ENCODE data around the gene HNRNPUL2. TPM values are rescaled to one million over a fixed set of nuclear protein-coding genes. Genes with fewer than 3 reads are reported as not detected.

HNRNPUL2 gene
- total and polyA plus RNA-seq, 2 donors (not counting 1 experiment from before 2014, with no cell fraction given) = 14.5 to 18.8 TPM

GRCh38 chr11:62680825-62681240 is 46.4 kb downstream of the HNRNPUL2 start:
- H3K36me3 ChIP-seq (ENCODE audit: control insufficient read depth, insufficient read depth, low read length) = peaks cover 7% of the 10 kb centered on the region
- TF ChIP-seq CTCF (conservative IDR thresholded peaks at IDR 0.05 in 1 of 2, IDR thresholded peaks at IDR 0.05 in 1 of 2; ENCODE audit: low read depth in 1 of 2, low read length in 2 of 2) = peak; percentile 63 to 75
- no peak for TF ChIP-seq EZH2 (IDR thresholded peaks at IDR 0.05; ENCODE audit: low read length, missing control alignments)
- H4K20me1 ChIP-seq (ENCODE audit: control insufficient read depth, extremely low read depth, insufficient read depth, low read length) = no peaks in the 10 kb centered on the region
- peaks cover 13% of the 10 kb centered on the region for H3K79me2 ChIP-seq (ENCODE audit: control insufficient read depth, insufficient read depth, low read length)
- no peaks in the 10 kb centered on the region for H3K27me3 ChIP-seq (ENCODE audit: control insufficient read depth, insufficient read depth, low read length)
- no peak overlapping the region for H3K4me2 ChIP-seq (ENCODE audit: extremely low read depth, insufficient read depth, low read length)
- H3K9ac ChIP-seq (ENCODE audit: insufficient read depth, low read length) = no peak overlapping the region
- no peaks in the 10 kb centered on the region for H3K9me3 ChIP-seq (ENCODE audit: control insufficient read depth, insufficient read depth, low read depth, low read length)
- H3K27ac ChIP-seq (ENCODE audit: insufficient read depth, low read length) = peak overlapping the region; percentile 48
- DNase-seq (ENCODE audit: low read depth in 2 of 2) = peak; percentile 77 to 89
- no peak overlapping the region for H3K4me3 ChIP-seq (replicated peaks in 1 of 4; ENCODE audit: control extremely low read depth in 1 of 4, insufficient read depth in 1 of 4, low read depth in 3 of 4, low read length in 4 of 4)
- H2AFZ ChIP-seq (ENCODE audit: low read length) = peak overlapping the region; percentile 38
- H3K4me1 ChIP-seq (ENCODE audit: control insufficient read depth, extremely low read depth, insufficient read depth, low read length) = peaks cover 5% of the 10 kb centered on the region

- Histone ChIP-seq H3K4me3 (replicated peaks in 1 of 4; ENCODE audit: control extremely low read depth in 1 of 4, insufficient read depth in 1 of 4, low read depth in 3 of 4, low read length in 4 of 4) (peak within 1 kb of the TSS; percentile 74 to 88 (median 82)), H3K27ac (ENCODE audit: insufficient read depth, low read length) (peak within 1 kb of the TSS; percentile 88), H3K9me3 (ENCODE audit: control insufficient read depth, insufficient read depth, low read depth, low read length) (no peaks in the 10 kb centered on the region), H3K4me1 (ENCODE audit: control insufficient read depth, extremely low read depth, insufficient read depth, low read length) (peaks cover 5% of the 10 kb centered on the region), H3K9ac (ENCODE audit: insufficient read depth, low read length) (peak within 1 kb of the TSS; percentile 90), H3K36me3 (ENCODE audit: control insufficient read depth, insufficient read depth, low read length) (peaks cover 7% of the 10 kb centered on the region), H2AFZ (ENCODE audit: low read length) (peak within 1 kb of the TSS; percentile 61), H3K27me3 (ENCODE audit: control insufficient read depth, insufficient read depth, low read length) (no peaks in the 10 kb centered on the region), H4K20me1 (ENCODE audit: control insufficient read depth, extremely low read depth, insufficient read depth, low read length) (no peaks in the 10 kb centered on the region), H3K4me2 (ENCODE audit: extremely low read depth, insufficient read depth, low read length) (peak within 1 kb of the TSS; percentile 99), H3K79me2 (ENCODE audit: control insufficient read depth, insufficient read depth, low read length) (peaks cover 13% of the 10 kb centered on the region)
- DNase-seq (ENCODE audit: low read depth in 2 of 2) = peak; percentile 89
- TF ChIP-seq EZH2 (IDR thresholded peaks at IDR 0.05; ENCODE audit: low read length, missing control alignments) = no peak
- no peak for TF ChIP-seq CTCF (conservative IDR thresholded peaks at IDR 0.05 in 1 of 2, IDR thresholded peaks at IDR 0.05 in 1 of 2; ENCODE audit: low read depth in 1 of 2, low read length in 2 of 2)
Observed at GRCh38 chr11:62678770-62679696, 48.2 kb downstream of the HNRNPUL2 start, which contains the start of gene UBXN1. Gene UBXN1 (minus strand): TSS chr11:62679073. CDS start chr11:62678923, 150 bp downstream.

- H3K4me3 ChIP-seq (replicated peaks in 1 of 4; ENCODE audit: control extremely low read depth in 1 of 4, insufficient read depth in 1 of 4, low read depth in 3 of 4, low read length in 4 of 4) = peak overlapping the region; percentile 74 to 88 (median 82)
- H3K27me3 ChIP-seq (ENCODE audit: control insufficient read depth, insufficient read depth, low read length) = no peaks in the 10 kb centered on the region
- peak overlapping the region; percentile 99 for H3K4me2 ChIP-seq (ENCODE audit: extremely low read depth, insufficient read depth, low read length)
- no peak overlapping the region for H2AFZ ChIP-seq (ENCODE audit: low read length)
- no peaks in the 10 kb centered on the region for H4K20me1 ChIP-seq (ENCODE audit: control insufficient read depth, extremely low read depth, insufficient read depth, low read length)
- peak overlapping the region; percentile 90 for H3K9ac ChIP-seq (ENCODE audit: insufficient read depth, low read length)
- H3K9me3 ChIP-seq (ENCODE audit: control insufficient read depth, insufficient read depth, low read depth, low read length) = no peaks in the 10 kb centered on the region
- peaks cover 13% of the 10 kb centered on the region for H3K79me2 ChIP-seq (ENCODE audit: control insufficient read depth, insufficient read depth, low read length)
- peak overlapping the region; percentile 88 for H3K27ac ChIP-seq (ENCODE audit: insufficient read depth, low read length)
- peaks cover 7% of the 10 kb centered on the region for H3K36me3 ChIP-seq (ENCODE audit: control insufficient read depth, insufficient read depth, low read length)
- H3K4me1 ChIP-seq (ENCODE audit: control insufficient read depth, extremely low read depth, insufficient read depth, low read length) = peaks cover 5% of the 10 kb centered on the region
- no peak for DNase-seq (ENCODE audit: low read depth in 2 of 2)
- TF ChIP-seq CTCF (conservative IDR thresholded peaks at IDR 0.05 in 1 of 2, IDR thresholded peaks at IDR 0.05 in 1 of 2; ENCODE audit: low read depth in 1 of 2, low read length in 2 of 2) (no peak), EZH2 (IDR thresholded peaks at IDR 0.05; ENCODE audit: low read length, missing control alignments) (no peak)
Observed at GRCh38 chr11:62678433-62678769, 48.9 kb downstream of the HNRNPUL2 start.
